GM23338 (cell line): ENCODE results near the gene CLASP2. TPM values are rescaled to one million over a fixed set of nuclear protein-coding genes. Genes with fewer than 3 reads are reported as not detected.

Source experiments
- ATAC-seq: fragments of 200-7000 bp; cut with Tn5 transposase; 3 replicates; pipeline ENCODE4 v1.9.1; 2020
- DNase-seq: peaks from one replicate; pipeline ENCODE4 v3.0.0-alpha.2; 2015; ENCODE audit warnings: low spot score
- H2AFZ ChIP-seq: fragments of 200-600 bp; sonication (generic); 2 replicates; pipeline ENCODE4 v1.8.0; 2016; ENCODE audit warnings: antibody characterized with exemption, mild to moderate bottlenecking, moderate library complexity
- H3F3A ChIP-seq: fragments of 200-600 bp; sonication (generic); replicated peaks from 2 replicates; pipeline ENCODE4 v1.8.0; 2017; ENCODE audit warnings: antibody characterized with exemption, mixed run types, low read depth
- H3K27ac ChIP-seq: fragments of 200-600 bp; sonication (generic); 2 replicates; pipeline ENCODE4 v1.6.1; 2016; ENCODE audit warnings: low read depth
- H3K27me3 ChIP-seq: fragments of 200-600 bp; sonication (generic); 2 replicates; pipeline ENCODE4 v1.8.0; 2016; ENCODE audit warnings: mild to moderate bottlenecking, mixed run types, moderate library complexity; ENCODE audit not compliant: insufficient read depth
- H3K36me3 ChIP-seq: fragments of 200-600 bp; sonication (generic); 2 replicates; pipeline ENCODE4 v1.8.0; 2016; ENCODE audit warnings: mild to moderate bottlenecking; ENCODE audit not compliant: insufficient read depth
- H3K4me1 ChIP-seq: fragments of 200-600 bp; sonication (generic); 2 replicates; pipeline ENCODE4 v1.8.0; 2016; ENCODE audit warnings: mild to moderate bottlenecking, moderate library complexity; ENCODE audit not compliant: insufficient read depth
- H3K4me2 ChIP-seq: fragments of 200-600 bp; sonication (generic); 2 replicates; pipeline ENCODE4 v1.7.1; 2017; ENCODE audit warnings: mixed run types
- H3K4me3 ChIP-seq: fragments of 200-600 bp; sonication (generic); 2 replicates; pipeline ENCODE4 v1.6.1; 2016; ENCODE audit warnings: mixed run types
- H3K79me2 ChIP-seq: fragments of 200-600 bp; sonication (generic); replicated peaks from 2 replicates; pipeline ENCODE4 v1.8.0; 2017; ENCODE audit warnings: mild to moderate bottlenecking; ENCODE audit not compliant: insufficient read depth
- H3K9me2 ChIP-seq: fragments of 200-600 bp; sonication (generic); 2 replicates; pipeline ENCODE4 v1.8.0; 2017; ENCODE audit not compliant: insufficient read depth
- H4K20me1 ChIP-seq: fragments of 200-600 bp; sonication (generic); replicated peaks from 2 replicates; pipeline ENCODE4 v1.8.0; 2017; ENCODE audit warnings: mild to moderate bottlenecking; ENCODE audit not compliant: insufficient read depth
- H3K27ac Mint-ChIP-seq: 2 replicates; pipeline ENCODE4 v1.8.0; 2020; ENCODE audit warnings: inconsistent platforms, mild to moderate bottlenecking, moderate library complexity, mixed read lengths
- H3K27me3 Mint-ChIP-seq: 3 replicates; pipeline ENCODE4 v1.8.0; 2022; ENCODE audit warnings: low read depth, mild to moderate bottlenecking, moderate library complexity, mixed read lengths, inconsistent platforms; ENCODE audit not compliant: insufficient read depth, poor library complexity
- H3K36me3 Mint-ChIP-seq: 3 replicates; pipeline ENCODE4 v1.8.0; 2021; ENCODE audit warnings: low read depth, mild to moderate bottlenecking, inconsistent platforms, moderate library complexity, mixed read lengths
- H3K4me1 Mint-ChIP-seq: 3 replicates; pipeline ENCODE4 v1.8.0; 2020; ENCODE audit warnings: mild to moderate bottlenecking, inconsistent platforms, mixed read lengths
- H3K4me3 Mint-ChIP-seq: 3 replicates; pipeline ENCODE4 v1.8.0; 2021; ENCODE audit warnings: moderate library complexity, mild to moderate bottlenecking, inconsistent platforms, mixed read lengths
- H3K9me3 Mint-ChIP-seq: 3 replicates; pipeline ENCODE4 v1.8.0; 2020; ENCODE audit warnings: moderate library complexity, mild to moderate bottlenecking, inconsistent platforms, mixed read lengths
- CREB1 ChIP-seq: fragments of 250-450 bp; sonication (Bioruptor Pico); IDR thresholded peaks from 2 replicates; pipeline ENCODE4 v1.5.0; 2020; ENCODE audit warnings: low read depth, mild to moderate bottlenecking, moderate library complexity
- CTCF ChIP-seq, 2 experiments: fragments of 200-600 bp in 1 of 2; sonication (generic) in 1 of 2; conservative IDR thresholded peaks; 2 replicates each; pipeline versions ENCODE4 v1.5.1 to v1.6.1; 2016 to 2017; ENCODE audit warnings: antibody characterized with exemption in 2 of 2, low read depth in 2 of 2, mild to moderate bottlenecking in 2 of 2, moderate library complexity in 1 of 2
- ETS1 ChIP-seq: IDR thresholded peaks from 2 replicates; pipeline ENCODE4 v1.6.1; 2016; ENCODE audit warnings: antibody characterized with exemption
- EZH2phosphoT487 ChIP-seq: fragments of 200-600 bp; sonication (generic); IDR thresholded peaks from one replicate; pipeline ENCODE4 v1.8.1; 2018; ENCODE audit warnings: antibody characterized with exemption; ENCODE audit not compliant: unreplicated experiment
- JUNB ChIP-seq: IDR thresholded peaks from one replicate; pipeline ENCODE4 v1.6.1; 2016; ENCODE audit warnings: antibody characterized with exemption; ENCODE audit not compliant: unreplicated experiment
- NANOG ChIP-seq: IDR thresholded peaks from 2 replicates; pipeline ENCODE4 v1.6.1; 2016; ENCODE audit warnings: antibody characterized with exemption, borderline replicate concordance
- POLR2AphosphoS5 ChIP-seq: IDR thresholded peaks from 2 replicates; pipeline ENCODE4 v1.6.1; 2016; ENCODE audit warnings: antibody characterized with exemption, low read depth
- STAT1 ChIP-seq: IDR thresholded peaks from one replicate; pipeline ENCODE4 v1.6.1; 2016; ENCODE audit warnings: antibody characterized with exemption; ENCODE audit not compliant: unreplicated experiment
- ZNF114 ChIP-seq: fragments of 250-450 bp; sonication (Bioruptor Pico); IDR thresholded peaks from 2 replicates; pipeline ENCODE4 v1.5.0; 2020; ENCODE audit warnings: mild to moderate bottlenecking, moderate library complexity
- ZNF331 ChIP-seq: fragments of 250-450 bp; sonication (Bioruptor Pico); IDR thresholded peaks from 2 replicates; pipeline ENCODE4 v1.5.0; 2020; ENCODE audit warnings: low read depth, mild to moderate bottlenecking, moderate library complexity
- polyA plus RNA-seq: library from polyadenylated mRNA; unstranded; fragments of >200 nt; fragmentation: Nextera tagmentation; extraction: Ambion mirVana; gene quantifications from 2 replicates; pipeline ENCODE4 v1.2.1, GENCODE V29; 2016
- total RNA-seq: library from RNA; depleted of rRNA; stranded (reverse); fragments of >200 nt; shearing (Covaris generic); gene quantifications from 2 replicates; pipeline ENCODE4 v1.2.3, GENCODE V29; 2014
- TF ChIP-seq, protein P1 (sequence below): fragments of 250-450 bp; sonication (Bioruptor Pico); IDR thresholded peaks from 2 replicates; pipeline ENCODE4 v1.5.0; 2020; ENCODE audit warnings: mild to moderate bottlenecking, moderate library complexity
- TF ChIP-seq, protein P2 (sequence below): IDR thresholded peaks from one replicate; pipeline ENCODE4 v1.6.1; 2018; ENCODE audit warnings: antibody characterized with exemption; ENCODE audit not compliant: unreplicated experiment

The CLASP2 gene
- total and polyA plus RNA-seq, 2 experiments from 2014 or later = 12.8 to 74.6 TPM

DNA sequence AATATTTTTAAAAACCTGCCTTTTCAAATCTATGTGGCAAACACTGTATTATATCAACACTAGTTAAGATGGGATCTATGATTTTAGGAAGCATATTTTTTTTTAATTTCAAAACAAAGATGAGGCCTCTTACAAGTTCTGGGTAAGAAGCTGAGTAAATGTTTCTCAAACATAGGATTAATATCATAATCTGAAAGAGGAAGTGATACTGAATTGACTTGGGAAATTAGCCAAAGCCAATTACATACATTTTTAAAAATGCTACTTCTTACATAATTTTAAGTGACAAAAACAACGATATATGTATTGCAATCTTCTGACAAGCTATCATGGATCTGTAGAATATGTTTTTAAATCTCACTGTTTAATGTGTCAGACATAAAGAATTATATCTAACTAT lies 142.7 kb downstream of the CLASP2 start:
- peaks cover 31% of the 10 kb centered on the region for H3K4me1 ChIP-seq
- no peak overlapping the region for H3K4me2 ChIP-seq
- Mint-ChIP-seq H3K27ac (no peak overlapping the region), H3K4me1 (peaks cover 40% of the 10 kb centered on the region), H3K36me3 (peaks cover 23% of the 10 kb centered on the region), H3K9me3 (no peaks in the 10 kb centered on the region; the same call in 2 of the 3 replicates), H3K4me3 (no peak overlapping the region), H3K27me3 (no peaks in the 10 kb centered on the region)
- H3K36me3 ChIP-seq = no peaks in the 10 kb centered on the region; the same call in 1 of the 2 replicates
- no peak overlapping the region for H3K4me3 ChIP-seq
- no peaks in the 10 kb centered on the region for H3F3A ChIP-seq
- ATAC-seq (no peak), DNase-seq (no peak)
- H3K9me2 ChIP-seq = no peaks in the 10 kb centered on the region
- no peaks in the 10 kb centered on the region for H3K79me2 ChIP-seq
- H2AFZ ChIP-seq = no peak overlapping the region
- no peak overlapping the region for H3K27ac ChIP-seq
- TF ChIP-seq JUNB = no peak
- no peak for TF ChIP-seq ZNF331 (CRISPR knock-in tag)
- TF ChIP-seq ETS1 = no peak
- no peak for TF ChIP-seq EZH2phosphoT487
- TF ChIP-seq NANOG = no peak
- TF ChIP-seq ZNF114 (CRISPR knock-in tag) = no peak
- no peak for TF ChIP-seq POLR2AphosphoS5
- no peak for TF ChIP-seq CTCF (conservative IDR thresholded peaks at IDR 0.05; ENCODE audit: low read depth in 2 of 2)
- TF ChIP-seq, protein P1, sequence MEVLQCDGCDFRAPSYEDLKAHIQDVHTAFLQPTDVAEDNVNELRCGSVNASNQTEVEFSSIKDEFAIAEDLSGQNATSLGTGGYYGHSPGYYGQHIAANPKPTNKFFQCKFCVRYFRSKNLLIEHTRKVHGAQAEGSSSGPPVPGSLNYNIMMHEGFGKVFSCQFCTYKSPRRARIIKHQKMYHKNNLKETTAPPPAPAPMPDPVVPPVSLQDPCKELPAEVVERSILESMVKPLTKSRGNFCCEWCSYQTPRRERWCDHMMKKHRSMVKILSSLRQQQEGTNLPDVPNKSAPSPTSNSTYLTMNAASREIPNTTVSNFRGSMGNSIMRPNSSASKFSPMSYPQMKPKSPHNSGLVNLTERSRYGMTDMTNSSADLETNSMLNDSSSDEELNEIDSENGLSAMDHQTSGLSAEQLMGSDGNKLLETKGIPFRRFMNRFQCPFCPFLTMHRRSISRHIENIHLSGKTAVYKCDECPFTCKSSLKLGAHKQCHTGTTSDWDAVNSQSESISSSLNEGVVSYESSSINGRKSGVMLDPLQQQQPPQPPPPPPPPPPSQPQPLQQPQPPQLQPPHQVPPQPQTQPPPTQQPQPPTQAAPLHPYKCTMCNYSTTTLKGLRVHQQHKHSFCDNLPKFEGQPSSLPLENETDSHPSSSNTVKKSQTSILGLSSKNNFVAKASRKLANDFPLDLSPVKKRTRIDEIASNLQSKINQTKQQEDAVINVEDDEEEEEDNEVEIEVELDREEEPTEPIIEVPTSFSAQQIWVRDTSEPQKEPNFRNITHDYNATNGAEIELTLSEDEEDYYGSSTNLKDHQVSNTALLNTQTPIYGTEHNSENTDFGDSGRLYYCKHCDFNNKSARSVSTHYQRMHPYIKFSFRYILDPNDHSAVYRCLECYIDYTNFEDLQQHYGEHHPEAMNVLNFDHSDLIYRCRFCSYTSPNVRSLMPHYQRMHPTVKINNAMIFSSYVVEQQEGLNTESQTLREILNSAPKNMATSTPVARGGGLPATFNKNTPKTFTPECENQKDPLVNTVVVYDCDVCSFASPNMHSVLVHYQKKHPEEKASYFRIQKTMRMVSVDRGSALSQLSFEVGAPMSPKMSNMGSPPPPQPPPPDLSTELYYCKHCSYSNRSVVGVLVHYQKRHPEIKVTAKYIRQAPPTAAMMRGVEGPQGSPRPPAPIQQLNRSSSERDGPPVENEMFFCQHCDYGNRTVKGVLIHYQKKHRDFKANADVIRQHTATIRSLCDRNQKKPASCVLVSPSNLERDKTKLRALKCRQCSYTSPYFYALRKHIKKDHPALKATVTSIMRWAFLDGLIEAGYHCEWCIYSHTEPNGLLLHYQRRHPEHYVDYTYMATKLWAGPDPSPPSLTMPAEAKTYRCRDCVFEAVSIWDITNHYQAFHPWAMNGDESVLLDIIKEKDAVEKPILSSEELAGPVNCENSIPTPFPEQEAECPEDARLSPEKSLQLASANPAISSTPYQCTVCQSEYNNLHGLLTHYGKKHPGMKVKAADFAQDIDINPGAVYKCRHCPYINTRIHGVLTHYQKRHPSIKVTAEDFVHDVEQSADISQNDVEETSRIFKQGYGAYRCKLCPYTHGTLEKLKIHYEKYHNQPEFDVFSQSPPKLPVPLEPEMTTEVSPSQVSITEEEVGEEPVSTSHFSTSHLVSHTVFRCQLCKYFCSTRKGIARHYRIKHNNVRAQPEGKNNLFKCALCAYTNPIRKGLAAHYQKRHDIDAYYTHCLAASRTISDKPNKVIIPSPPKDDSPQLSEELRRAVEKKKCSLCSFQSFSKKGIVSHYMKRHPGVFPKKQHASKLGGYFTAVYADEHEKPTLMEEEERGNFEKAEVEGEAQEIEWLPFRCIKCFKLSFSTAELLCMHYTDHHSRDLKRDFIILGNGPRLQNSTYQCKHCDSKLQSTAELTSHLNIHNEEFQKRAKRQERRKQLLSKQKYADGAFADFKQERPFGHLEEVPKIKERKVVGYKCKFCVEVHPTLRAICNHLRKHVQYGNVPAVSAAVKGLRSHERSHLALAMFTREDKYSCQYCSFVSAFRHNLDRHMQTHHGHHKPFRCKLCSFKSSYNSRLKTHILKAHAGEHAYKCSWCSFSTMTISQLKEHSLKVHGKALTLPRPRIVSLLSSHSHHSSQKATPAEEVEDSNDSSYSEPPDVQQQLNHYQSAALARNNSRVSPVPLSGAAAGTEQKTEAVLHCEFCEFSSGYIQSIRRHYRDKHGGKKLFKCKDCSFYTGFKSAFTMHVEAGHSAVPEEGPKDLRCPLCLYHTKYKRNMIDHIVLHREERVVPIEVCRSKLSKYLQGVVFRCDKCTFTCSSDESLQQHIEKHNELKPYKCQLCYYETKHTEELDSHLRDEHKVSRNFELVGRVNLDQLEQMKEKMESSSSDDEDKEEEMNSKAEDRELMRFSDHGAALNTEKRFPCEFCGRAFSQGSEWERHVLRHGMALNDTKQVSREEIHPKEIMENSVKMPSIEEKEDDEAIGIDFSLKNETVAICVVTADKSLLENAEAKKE = no peak
- TF ChIP-seq STAT1 = no peak
- TF ChIP-seq CREB1 (CRISPR knock-in tag) = no peak
- TF ChIP-seq, protein P2, sequence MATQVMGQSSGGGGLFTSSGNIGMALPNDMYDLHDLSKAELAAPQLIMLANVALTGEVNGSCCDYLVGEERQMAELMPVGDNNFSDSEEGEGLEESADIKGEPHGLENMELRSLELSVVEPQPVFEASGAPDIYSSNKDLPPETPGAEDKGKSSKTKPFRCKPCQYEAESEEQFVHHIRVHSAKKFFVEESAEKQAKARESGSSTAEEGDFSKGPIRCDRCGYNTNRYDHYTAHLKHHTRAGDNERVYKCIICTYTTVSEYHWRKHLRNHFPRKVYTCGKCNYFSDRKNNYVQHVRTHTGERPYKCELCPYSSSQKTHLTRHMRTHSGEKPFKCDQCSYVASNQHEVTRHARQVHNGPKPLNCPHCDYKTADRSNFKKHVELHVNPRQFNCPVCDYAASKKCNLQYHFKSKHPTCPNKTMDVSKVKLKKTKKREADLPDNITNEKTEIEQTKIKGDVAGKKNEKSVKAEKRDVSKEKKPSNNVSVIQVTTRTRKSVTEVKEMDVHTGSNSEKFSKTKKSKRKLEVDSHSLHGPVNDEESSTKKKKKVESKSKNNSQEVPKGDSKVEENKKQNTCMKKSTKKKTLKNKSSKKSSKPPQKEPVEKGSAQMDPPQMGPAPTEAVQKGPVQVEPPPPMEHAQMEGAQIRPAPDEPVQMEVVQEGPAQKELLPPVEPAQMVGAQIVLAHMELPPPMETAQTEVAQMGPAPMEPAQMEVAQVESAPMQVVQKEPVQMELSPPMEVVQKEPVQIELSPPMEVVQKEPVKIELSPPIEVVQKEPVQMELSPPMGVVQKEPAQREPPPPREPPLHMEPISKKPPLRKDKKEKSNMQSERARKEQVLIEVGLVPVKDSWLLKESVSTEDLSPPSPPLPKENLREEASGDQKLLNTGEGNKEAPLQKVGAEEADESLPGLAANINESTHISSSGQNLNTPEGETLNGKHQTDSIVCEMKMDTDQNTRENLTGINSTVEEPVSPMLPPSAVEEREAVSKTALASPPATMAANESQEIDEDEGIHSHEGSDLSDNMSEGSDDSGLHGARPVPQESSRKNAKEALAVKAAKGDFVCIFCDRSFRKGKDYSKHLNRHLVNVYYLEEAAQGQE = no peak
- no peaks in the 10 kb centered on the region for H3K27me3 ChIP-seq
- no peaks in the 10 kb centered on the region for H4K20me1 ChIP-seq
